Measurements from ENCODE around the gene NAXD. TPM values are rescaled to one million over a fixed set of nuclear protein-coding genes. Genes with fewer than 3 reads are reported as not detected.
"Not testable (repeated sequence)": the region's sequence is repeated elsewhere in the genome, so short reads cannot be mapped to it uniquely, and the experiment has no call there.

NAXD gene
- total RNA-seq (2014; rRNA removed; shearing (Covaris generic)), result 11.4 and 14.7 TPM in 2 replicates

DNA sequence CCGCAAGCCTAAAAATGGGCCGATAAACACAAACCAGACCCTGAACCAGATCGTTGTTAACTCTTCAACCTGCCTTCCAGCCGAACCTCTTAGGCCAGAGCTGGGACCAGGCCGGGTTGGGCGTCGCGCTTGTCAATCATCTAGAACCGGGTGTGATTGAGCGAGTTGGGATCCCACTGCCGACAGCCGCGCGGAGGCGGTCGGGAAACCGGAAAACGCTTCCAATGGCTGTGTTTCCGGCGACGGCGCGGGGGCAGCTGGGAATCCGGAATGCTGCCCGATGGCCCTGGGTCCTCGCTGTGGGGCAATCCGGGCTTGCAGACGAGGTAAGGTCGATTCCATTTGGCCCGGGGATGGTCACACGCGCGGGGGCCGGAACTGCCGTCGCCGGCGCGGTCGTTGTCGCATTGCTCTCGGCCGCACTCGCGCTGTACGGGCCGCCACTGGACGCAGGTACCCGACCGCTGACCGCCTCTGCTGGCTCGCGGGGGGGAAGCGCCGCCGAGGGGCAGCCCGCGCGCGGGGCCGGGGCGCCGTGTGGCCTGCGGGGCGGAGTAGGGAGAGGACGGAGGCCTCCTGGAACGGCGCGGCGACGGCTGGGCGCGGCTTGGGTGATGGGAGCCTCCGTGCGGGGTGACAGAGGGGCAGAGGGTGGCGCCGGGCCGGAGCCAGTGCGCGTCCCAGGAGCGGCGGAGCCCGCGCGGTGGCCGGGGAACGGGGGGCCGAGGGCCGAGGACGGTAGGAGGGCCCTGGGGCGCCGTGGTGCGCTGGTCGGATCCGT is at the start of gene NAXD:
Gene NAXD (plus strand): TSS at position 224 of the 781 bp plus-strand sequence. CDS start 57 bp downstream, at position 281.
- DNase-seq (ENCODE audit: low read depth), result peak; percentile 93

DNA sequence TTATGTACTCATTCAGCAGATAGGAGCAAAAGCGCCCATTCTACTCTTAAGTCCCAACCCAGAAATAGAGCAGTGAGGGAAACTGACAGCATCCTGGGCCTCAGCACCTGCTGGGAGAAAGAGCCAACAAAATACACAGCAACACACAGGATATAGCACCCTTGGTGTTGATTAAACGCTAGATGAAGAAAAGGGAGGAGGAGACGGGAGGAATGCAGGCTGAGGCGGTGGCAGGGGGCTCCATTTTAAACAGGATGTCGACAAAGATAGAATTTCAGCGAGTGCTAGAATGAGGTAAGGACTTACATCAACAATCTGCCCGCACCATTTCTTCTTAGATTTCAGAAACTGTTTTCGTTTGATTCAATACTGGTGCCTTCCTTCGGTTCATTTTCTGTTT is 49.2 kb upstream of the NAXD start:
- DNase-seq (ENCODE audit: low read depth), result no peak

DNA sequence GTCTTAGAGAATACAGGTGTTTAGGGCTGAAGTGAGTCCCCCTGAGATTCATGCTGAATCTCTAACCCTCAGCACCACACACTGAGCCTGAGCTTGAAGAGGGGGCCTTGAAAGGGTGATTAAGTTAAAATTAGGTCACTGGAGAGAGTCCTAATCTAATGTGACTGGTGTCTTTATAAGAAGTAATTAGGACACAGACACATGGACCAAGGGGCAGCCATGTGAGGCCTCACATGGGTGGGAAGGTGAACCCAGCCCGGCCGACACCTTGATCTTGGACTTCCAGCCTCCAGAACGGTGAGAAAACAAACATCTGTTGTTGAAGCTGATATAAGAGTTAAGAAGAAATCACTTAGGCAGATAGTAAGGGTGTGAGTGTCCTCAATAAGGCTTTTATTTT is 46.7 kb upstream of the NAXD start:
- no peak for DNase-seq (ENCODE audit: low read depth)

DNA sequence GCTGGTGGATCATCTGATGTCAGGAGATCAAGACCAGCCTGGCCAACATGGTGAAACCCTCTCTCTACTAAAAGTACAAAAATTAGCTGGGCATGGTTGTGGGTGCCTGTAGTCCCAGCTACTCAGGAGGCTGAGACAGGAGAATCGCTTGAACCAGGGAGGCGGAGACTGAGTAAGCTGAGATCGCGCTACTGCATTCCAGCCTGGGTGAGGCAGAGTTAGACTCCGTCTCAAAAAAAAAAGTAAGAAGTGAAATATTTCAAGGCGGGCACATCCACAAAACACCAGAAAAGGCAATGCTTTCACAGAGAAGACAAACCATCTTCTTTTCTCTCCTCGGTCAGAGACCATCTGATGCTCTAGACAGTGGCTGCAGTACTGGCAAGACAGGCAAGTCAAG is 45.4 kb upstream of the NAXD start:
- DNase-seq (ENCODE audit: low read depth), result not testable (repeated sequence)

DNA sequence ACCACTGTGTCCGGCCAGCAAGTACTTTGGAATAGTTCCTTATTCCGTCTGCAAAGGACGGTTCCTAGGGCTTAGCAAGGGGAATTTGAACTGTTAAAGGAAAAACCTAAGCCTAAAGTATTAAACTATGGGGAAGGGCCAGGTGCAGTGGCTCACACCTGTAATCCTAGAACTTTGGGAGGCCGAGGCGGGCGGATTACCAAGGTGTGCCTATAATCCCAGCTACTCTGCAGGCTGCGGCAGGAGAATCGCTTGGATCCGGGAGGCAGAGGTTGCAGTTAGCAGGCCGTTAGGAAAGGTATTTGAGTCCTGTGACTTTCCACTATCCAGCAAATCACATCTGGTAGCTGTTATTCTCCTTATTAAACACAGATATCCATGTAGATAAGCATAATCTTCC is 44.5 kb upstream of the NAXD start:
- no peak for DNase-seq (ENCODE audit: low read depth)

DNA sequence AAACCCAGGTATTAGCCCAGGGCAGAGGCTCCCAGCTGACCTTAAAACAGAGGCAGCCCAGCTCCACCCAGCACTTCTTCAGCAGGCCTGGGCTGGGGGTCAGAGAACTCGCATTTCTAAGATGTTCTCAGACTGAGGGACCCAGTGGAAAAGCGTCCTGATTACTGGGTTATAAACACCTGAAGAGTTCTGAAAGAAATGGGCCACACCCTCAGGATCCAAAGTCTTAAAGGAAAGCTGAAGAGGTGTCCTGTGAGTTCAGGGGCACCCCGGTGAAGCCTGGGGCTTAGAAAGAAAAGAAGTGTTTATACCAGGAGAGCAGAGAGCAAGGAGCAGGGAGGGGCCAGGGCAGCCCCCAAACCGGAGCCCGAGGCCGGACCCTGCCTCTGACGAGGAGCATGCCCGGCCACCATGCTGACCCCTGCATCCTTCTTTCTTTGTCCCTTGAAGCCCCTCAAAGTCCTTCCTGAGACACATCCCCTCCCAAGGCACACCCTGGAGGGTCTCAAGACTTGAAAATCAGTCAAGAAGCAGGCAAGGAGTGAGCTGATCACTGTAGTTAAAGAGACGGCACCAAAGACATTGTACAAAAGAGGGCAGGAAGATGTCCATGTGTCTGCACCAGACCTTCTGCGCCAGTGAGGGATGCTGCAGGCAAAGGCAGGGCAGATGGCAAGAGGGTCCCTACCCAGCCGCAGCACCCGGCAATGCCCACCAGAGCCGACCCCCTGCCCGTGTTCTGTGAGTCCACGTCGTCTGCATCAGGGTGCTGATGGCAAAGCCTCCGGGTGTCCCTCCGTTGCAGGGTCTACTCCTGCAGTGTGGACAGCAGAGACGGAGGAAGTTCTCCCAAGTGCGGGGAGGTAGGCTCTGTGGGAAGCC is 43.2 kb upstream of the NAXD start:
- no peak for DNase-seq (ENCODE audit: low read depth)

DNA sequence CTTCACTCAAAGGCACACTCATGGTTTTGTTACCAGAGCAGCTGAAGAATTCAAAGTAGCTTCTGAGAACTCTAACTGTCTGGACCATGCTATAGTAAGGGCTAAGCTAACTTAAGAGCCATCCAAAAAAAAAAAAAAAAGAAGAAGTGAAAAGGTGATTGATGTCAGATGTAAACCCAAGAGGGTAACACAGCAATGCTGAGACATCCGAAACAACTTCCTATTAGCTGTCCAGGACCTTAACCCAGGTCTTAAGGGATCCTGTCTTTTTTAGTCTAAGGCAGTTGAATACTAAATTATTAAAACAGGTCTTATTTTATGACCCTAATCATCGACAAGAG is 42.6 kb upstream of the NAXD start:
- no peak for DNase-seq (ENCODE audit: low read depth)

DNA sequence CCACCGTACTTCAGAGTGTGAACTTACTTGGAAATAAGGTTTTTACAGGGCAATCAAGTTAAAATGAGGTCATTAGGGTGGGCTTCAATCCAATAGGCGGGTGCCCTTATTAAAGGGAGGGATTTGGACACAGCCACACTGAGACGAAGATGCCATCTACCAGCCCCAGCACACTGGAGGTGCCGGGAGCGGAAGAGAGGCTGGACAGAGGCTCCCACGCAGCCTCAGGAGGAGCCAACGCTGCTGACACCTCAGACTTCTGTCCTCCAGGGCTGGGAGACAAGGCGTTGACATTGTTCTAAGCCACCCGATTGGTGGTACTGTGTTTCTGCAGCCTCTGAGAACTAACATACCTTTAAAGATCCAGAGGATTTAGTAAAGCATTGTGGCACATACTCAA is 41.2 kb upstream of the NAXD start:
- no peak for DNase-seq (ENCODE audit: low read depth)

DNA sequence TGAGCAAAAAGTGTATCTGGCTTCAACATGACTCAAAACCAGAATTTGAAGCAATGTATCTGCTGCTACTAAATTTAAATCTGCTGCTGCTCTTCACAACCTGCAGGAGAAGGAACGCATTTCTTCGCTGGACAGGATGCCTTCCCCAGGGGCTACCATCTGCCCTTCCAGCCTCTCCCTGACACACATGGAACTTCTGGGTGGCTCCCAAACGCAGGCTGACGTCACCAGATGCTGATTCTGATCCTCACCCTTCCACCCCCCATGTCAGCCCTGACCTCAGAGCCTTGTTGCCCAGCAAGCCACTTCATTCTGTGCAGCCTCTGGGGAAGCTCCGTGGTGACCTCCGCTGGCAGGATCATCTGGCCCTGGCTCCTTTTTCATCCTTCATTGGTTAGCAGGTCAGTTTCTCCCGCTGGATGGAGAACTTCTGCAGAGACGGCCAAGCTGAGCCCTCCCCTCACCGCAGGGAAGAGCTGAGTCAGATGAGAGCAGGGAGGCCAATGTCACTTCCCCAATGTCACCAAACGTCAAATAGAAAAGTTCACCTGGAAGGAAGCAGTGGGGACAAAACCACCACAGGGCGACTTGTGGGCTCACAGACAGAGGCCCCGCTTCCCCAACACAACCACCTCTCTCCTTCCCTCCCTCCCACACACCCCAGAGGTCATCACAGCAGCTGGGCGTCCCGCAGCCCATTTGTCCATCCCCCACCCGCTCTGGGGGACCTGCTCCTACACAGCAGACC is 39.8 kb upstream of the NAXD start:
- no peak for DNase-seq (ENCODE audit: low read depth)

DNA sequence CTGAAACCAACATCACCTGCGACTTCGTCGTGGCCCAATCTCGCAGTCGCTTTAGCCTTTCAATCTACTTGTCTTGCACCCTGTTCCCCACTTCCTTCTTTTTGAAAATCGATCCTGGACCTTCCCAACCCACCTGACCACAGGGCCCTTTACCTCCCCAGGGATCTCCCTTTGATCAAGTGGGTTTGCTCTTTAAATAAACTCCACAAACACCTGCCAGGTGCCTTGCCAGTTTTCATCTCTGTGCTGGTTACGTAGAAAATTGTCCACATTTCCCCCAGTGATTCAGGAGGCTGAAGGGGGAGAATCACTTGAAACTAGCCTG is 39.3 kb upstream of the NAXD start:
- no peak for DNase-seq (ENCODE audit: low read depth)

DNA sequence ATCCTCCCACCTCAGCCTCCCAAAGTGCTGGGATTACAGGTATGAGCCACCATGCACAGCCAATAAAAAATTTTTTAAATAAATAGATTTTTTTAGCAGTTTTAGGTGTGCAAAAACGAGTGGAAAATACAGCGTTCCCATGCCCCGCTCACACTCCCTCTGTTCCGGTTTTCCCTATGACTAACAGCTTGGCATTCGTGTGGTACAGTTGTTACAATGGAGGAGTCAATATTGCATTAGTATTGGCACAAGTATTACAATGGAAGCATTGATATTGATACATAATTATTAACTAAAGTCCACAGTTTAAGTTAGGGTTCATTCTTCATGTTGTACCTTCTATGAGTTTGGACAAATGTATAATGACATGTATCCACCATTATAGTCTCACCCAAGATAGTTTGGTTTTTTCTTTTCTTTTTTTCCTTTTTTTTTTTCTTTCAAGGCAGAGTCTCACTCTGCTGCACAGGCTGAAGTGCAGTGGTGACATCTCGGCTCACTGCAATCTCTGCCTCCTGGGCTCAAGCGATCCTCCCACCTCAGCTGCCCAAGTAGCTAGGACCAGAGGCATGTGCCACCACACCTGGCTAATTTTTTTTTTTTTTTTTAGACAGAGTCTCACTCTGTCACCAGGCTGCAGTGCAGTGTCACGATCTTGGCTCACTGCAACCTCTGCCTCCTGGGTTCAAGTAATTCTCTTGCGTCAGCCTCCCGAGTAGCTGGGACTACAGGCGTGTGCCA is 38.4 kb upstream of the NAXD start:
- no peak for DNase-seq (ENCODE audit: low read depth)

DNA sequence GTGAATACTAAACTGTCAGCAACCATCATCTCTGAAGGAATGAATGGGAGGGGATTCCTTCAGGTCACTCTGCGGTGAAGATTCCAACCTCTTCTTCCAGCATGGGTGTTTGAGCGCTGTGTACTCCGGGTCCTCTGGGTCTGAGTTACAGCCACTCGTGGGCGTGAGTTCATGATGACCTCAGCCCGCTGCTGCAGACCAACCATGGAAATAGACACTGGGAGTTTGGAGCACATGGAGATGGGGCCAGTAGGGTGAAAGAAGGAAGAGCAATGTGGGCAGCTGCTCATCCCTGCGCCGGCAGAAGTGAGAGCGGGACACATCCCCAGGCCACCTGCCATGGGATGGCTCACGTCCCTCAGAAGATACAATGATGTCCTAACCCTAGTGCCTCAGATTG is 37.0 kb upstream of the NAXD start:
- DNase-seq (ENCODE audit: low read depth), result no peak

DNA sequence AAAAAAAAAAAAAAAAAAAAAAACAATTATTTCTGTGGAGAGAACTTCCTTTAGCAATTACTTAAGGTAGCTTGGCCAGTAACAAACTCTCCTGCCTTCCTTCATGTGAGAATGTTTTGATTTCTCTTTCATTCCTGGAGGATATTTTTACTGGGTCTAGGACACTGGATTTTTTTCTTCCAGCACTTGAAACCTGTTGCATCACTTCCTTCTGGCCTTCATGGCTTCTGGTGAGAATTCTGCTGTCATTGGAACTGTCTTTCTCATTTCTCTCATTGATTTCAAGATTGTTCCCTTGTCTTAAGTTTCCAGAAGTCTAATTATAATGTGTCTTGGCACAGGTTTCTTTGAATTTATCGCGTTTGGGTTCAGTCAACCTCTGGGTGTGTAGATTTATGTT is 34.5 kb upstream of the NAXD start:
- no peak for DNase-seq (ENCODE audit: low read depth)

DNA sequence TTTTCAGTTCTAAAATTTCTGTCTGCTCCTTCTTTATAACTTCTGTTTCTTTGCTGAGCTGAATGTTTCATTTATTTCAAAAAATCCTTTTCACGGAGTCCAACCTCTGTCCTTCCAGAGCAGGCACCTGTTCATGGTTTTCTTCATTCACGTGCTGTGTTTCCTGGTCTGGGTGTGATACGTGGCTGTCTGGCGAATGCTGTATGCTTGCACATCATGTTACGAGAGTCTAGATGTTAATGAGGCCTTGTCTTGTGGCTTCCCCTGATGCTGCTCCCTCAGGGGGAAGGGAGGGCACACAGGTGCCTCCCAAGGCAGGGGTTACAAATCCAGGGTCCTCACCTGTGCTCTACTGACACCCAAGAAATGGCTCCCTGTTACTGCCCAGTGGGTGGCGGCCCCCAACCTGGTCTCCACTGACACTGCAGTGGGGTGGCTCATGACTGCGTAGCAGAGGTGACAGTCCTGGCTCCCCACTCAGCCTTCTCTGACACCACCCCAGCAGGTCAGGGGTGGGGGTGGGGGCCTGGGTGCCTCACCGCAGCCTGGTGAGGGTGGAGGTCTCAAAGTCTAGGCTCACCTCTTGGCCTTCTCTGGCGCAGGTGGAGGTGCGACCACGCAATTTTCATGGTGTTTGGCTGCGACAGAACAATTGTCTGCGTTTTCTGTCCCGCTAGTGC is 33.7 kb upstream of the NAXD start:
- no peak for DNase-seq (ENCODE audit: low read depth)

DNA sequence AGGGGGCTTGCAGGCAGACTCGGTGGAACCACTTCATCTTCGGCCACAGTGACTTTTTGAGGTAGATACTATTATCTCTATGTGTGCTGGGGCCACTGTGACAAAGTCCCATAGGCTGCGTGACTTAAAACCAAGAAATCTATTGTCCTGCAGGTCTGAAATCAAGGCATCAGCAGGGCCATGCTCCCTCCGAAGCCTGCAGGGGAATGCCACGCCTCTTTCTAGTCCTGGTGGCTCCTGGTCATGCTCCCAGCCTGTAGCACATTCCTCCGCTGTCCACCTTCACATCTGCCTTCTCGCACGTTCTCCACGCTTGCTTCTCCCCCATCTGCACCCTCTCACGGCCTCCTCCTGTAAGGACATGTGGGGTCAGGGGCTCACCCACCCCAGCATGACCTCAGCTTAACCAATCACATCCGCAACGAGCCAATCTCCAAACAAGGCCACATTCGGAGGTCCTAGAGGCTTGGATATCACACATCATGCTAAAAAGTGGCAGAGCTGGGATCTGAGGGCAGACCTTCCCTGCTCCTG is 32.9 kb upstream of the NAXD start:
- DNase-seq (ENCODE audit: low read depth), result no peak

DNA sequence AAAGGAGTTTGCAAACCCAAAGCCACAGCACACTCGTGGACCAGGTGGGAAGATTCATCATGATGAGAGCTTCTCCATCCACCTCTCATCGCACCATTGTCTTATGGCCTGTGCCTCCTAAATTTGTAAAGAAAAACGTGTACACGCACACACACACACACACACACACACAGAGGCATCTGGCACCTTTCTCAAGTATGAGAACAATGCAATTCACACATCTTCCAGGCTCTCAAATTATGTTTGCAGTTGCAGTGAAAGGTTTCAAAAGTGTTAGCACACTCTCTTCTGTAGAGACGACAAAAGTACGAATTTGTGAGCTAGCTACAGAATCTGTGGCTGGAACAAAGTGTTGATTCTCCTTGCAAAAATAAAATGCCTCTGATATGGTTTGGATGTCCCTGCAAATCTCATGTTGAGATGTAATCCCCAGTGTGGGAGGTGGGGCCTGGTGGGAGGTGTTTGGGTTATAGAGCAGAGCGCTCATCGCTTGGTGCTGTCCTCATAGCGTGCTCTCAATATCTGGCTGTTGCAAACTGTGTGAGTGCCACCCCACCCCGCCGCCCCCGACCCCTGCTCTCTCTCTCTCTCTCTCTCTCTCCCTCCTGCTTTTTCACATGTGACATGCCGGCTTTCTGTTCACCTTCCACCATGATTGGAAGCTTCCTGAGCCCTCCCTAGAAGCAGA is 32.0 kb upstream of the NAXD start:
- no peak for DNase-seq (ENCODE audit: low read depth)

DNA sequence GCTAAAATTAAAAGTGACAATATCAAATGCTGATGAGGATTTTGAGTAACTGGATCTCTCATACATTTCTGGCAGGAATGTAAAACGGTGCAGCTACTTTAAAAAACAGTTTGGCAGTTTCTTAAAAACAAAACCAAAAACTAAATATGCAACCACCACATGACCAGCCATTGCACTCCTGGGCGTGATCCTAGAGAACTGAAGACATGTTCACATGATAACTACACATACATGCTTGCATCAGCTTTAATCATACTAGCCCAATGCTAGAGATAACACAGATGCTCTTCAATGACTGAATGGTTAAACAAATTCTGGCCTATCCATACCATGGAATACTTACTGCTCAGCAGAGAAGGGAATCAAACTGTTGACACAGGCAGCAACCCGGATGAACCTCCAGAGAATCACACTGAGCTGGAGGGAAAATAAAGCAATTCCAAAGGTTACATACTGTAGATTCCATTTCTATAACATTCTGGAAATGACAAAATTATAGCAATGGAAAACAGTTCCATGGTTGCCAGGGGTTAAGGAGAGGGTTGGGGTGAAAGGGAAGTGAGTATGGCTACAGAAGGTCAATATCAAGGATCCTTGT is 25.5 kb upstream of the NAXD start:
- DNase-seq (ENCODE audit: low read depth), result no peak

DNA sequence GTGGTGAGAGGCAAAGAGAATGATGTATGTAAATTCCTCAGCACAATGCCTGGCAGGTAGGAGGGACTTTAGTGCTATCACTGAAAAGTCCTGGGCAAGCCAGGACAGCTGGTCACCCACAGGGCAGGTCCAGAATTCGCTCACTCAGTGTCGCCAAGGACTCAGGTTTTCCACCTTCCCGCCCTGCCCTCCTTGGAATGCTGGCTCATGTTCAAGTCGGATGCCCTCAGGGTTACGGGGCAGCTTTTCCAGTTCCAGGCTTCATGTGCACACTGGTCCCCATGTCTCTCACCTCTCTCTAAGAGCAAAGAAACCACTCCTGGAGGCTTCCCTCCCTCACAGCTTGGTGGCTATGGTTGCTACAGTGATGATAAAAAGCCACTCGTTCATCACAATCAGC is 24.8 kb upstream of the NAXD start:
- no peak for DNase-seq (ENCODE audit: low read depth)

DNA sequence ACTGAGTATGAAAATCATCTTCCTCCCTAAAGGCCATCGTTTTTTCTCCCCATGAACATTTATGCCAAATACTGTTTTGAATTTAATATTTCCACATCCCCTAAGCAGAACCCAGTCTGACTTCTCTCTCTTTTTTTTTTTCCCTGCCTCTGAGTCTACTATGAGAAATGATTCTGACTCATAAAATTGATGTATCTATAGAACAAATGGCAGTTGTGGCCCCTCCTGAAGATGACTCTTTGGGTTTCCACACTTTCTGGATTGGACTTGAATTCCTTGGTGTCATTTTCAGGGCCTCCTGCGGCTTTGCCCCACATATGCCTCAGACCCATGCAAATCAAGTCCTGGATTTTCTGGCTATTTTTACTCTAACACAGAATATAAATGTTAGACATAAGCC is 22.7 kb upstream of the NAXD start:
- DNase-seq (ENCODE audit: low read depth), result peak; percentile 35
